Heart left ventricle (tissue), 16 donors: ENCODE results near the gene FDXACB1. TPM values are rescaled to one million over a fixed set of nuclear protein-coding genes. Genes with fewer than 3 reads are reported as not detected.

Source experiments
- ATAC-seq, 4 donors: fragments of 200-7000 bp; cut with Tn5 transposase; one replicate each; pipeline ENCODE4 v1.9.1; 2020 to 2022; ENCODE audit warnings: moderate library complexity in 4 of 4, mild to moderate bottlenecking in 3 of 4, moderate number of reproducible peaks in 1 of 4
- DNase-seq, 5 donors: peaks; one replicate each; pipeline ENCODE4 v3.0.0-alpha.2; 2020
- H3K27ac ChIP-seq, 12 donors: fragments of 200-600 bp; sonication (generic) in 4 of 12; one replicate each; pipeline versions ENCODE4 v1.5.0 to v1.8.0; 2016 to 2022; ENCODE audit warnings: mild to moderate bottlenecking in 2 of 12
- H3K27me3 ChIP-seq, 9 donors: fragments of 200-600 bp; sonication (generic) in 2 of 9; one replicate each; pipeline versions ENCODE4 v1.5.1 to v1.8.0; 2016 to 2022; ENCODE audit warnings: mild to moderate bottlenecking in 3 of 9
- H3K36me3 ChIP-seq, 9 donors: fragments of 200-600 bp; sonication (generic) in 2 of 9; one replicate each; pipeline versions ENCODE4 v1.5.0 to v1.8.0; 2018 to 2022; ENCODE audit warnings: mild to moderate bottlenecking in 2 of 9
- H3K4me1 ChIP-seq, 12 donors: fragments of 200-600 bp; sonication (generic) in 4 of 12; one replicate each; pipeline versions ENCODE4 v1.5.0 to v1.8.0; 2016 to 2022; ENCODE audit warnings: mild to moderate bottlenecking in 3 of 12
- H3K4me3 ChIP-seq, 12 donors: fragments of 200-600 bp; sonication (generic) in 4 of 12; one replicate each; pipeline versions ENCODE4 v1.5.0 to v1.8.0; 2017 to 2022; ENCODE audit warnings: mild to moderate bottlenecking in 9 of 12, moderate library complexity in 4 of 12
- H3K9me3 ChIP-seq, 12 donors: fragments of 200-600 bp; sonication (generic) in 4 of 12; one replicate each; pipeline versions ENCODE4 v1.5.0 to v1.8.0; 2016 to 2022; ENCODE audit warnings: mild to moderate bottlenecking in 1 of 12
- POLR2A ChIP-seq, 2 donors: fragments of 450-650 bp; IDR thresholded peaks; one replicate each; pipeline ENCODE4 v1.6.1; 2017; ENCODE audit warnings: antibody characterized with exemption in 2 of 2, mild to moderate bottlenecking in 2 of 2, moderate library complexity in 2 of 2
- WGBS, 4 donors: extraction: QIAGEN DNeasy Blood & Tissue Kit in 2 of 4; methylation state at CpG; one replicate each; pipeline versions ENCODE4 v1.1.5 to v1.1.7; 2013 to 2018; 5-methylcytosine and 5-hydroxymethylcytosine counted together
- intact Hi-C, 10 donors: fragments of 100-400 bp; cut with DNase I; formaldehyde crosslinking; loops; one replicate each; pipeline versions ENCODE4 v1.11.1 to v1.14.2; 2022
- polyA plus RNA-seq, 2 donors: library from polyadenylated mRNA; stranded (reverse); fragments of 200-250 nt; gene quantifications; one replicate each; pipeline ENCODE4 v1.2.3, GENCODE V29; 2013
- total RNA-seq, 9 donors: library from RNA; depleted of rRNA in 2 of 9; stranded (reverse); fragments of >200 nt in 2 of 9; fragmentation: NEBNext Ultra II Directional in 3 of 9; extraction: Animal tissue kit (Norgen Biotek cat#: 25700) in 3 of 9; gene quantifications; one replicate each; pipeline versions ENCODE4 v1.1.0 to v1.2.4, GENCODE V29; 2016 to 2023
- TF ChIP-seq, protein P1 (sequence below), 12 donors: fragments of 200-600 bp; sonication (generic) in 4 of 12; IDR thresholded peaks; one replicate each; pipeline versions ENCODE4 v1.5.0 to v1.8.0; 2018 to 2022; ENCODE audit warnings: antibody characterized with exemption in 12 of 12, mild to moderate bottlenecking in 5 of 12
- donor health status: ischemic (EF 13 %, LVEDD 7.1; RV severe dilation, severe dysfunction).
- donor health status: healthy with polysubstance abuse.
- donor health status: DM: no; HTN: yes; CAD: no.
- donor health status: DM: no; HTN: no; CAD: no.
- donor health status: ischemic (EF 25% LVEDD 6.9; RV normal size, moderate dysfunction).
- donor health status: ischemic (EF 25% LVEDD 5.7; RV mildly dilated, moderate dysfunction).
- donor health status: healthy.
- donor health status: DM: yes; HTN: yes; CAD: no.
- donor health status: ischemic (EF 35%, LVEDD 5.7; RV mildly dilated, moderate dysfunction).
- donor health status: nonischemic (EF 11% LVEDD 7.7; RV severe dilation, severe dysfunction).
- donor health status: DM: yes; HTN: yes; CAD: no.
- donor health status: PGD.
- donor health status: ischemic (EF 29% LVEDD 5.4; RV normal size, mild dysfunction).
- donor health status: nonischemic (EF 23%, LVEDD 6.1; RV moderate dilation, normal function).

FDXACB1 gene
- total and polyA plus RNA-seq, 11 donors: 0.69 to 2.0 (median 1.1) TPM

DNA sequence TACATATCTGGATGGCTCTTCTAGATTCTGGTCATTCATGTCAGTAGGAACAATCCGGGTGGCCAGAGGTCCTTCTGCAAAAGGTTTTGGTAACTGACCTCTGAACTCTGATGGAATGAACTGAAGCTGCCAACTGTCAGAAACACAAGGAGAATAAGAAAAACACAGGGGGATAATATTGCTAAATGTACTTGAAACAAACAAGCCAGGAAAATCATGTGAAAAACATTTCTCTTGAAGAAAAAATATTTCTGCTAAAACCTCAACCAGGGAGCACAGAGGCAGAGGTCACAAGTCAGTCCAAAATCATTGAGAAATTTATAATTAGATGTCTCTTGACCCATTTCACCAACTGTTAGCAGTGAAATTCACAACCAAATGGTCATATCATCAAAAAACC, 42.8 kb downstream of the FDXACB1 start:
- ATAC-seq (no peak), DNase-seq (no peak)
- Histone ChIP-seq H3K27ac (no peak overlapping the region), H3K4me3 (no peak overlapping the region), H3K9me3 (no peaks in the 10 kb centered on the region), H3K4me1 (peaks cover 0 to 9% (median under 1%) of the 10 kb centered on the region in 12 donors), H3K27me3 (no peaks in the 10 kb centered on the region), H3K36me3 (peaks cover 0 to 90% (median 57%) of the 10 kb centered on the region in 9 donors)
- intact Hi-C loops: loop anchor here in 2 of 10 donors (5.0 to 10.0 kb wide), 2 partner anchors 51 to 59 kb away; no protein-coding TSS in a partner anchor
- TF ChIP-seq, protein P1, sequence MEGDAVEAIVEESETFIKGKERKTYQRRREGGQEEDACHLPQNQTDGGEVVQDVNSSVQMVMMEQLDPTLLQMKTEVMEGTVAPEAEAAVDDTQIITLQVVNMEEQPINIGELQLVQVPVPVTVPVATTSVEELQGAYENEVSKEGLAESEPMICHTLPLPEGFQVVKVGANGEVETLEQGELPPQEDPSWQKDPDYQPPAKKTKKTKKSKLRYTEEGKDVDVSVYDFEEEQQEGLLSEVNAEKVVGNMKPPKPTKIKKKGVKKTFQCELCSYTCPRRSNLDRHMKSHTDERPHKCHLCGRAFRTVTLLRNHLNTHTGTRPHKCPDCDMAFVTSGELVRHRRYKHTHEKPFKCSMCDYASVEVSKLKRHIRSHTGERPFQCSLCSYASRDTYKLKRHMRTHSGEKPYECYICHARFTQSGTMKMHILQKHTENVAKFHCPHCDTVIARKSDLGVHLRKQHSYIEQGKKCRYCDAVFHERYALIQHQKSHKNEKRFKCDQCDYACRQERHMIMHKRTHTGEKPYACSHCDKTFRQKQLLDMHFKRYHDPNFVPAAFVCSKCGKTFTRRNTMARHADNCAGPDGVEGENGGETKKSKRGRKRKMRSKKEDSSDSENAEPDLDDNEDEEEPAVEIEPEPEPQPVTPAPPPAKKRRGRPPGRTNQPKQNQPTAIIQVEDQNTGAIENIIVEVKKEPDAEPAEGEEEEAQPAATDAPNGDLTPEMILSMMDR (IDR thresholded peaks at IDR 0.05): no peak
- no peak for TF ChIP-seq POLR2A (IDR thresholded peaks at IDR 0.05)
- 73 to 84% (median 78%) methylated on average over 1 of the region's 1 CpG for WGBS, 4 donors

DNA sequence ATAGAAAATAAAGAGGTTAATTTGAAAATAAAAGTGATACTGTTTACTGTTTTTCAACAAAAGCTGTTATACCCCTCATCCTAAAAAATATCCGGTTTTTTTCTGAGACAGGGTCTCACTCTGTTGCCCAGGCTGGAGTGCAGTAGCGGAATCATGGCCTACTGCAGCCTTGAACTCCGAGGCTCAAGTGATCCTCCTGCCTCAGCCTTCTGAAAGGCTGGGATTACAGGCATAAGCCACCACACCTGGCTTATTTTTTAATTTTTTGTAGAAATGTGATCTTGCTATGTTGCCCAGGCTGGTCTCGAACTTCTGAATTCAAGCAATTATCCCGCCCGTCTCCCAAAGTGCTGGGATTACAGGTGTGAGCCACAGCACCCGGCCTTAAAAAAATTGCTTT, 43.3 kb downstream of the FDXACB1 start:
- no peak for TF ChIP-seq POLR2A (IDR thresholded peaks at IDR 0.05)
- TF ChIP-seq, protein P1 (IDR thresholded peaks at IDR 0.05): no peak
- DNase-seq (no peak), ATAC-seq (no peak)
- intact Hi-C loops: loop anchor here in 2 of 10 donors (5.0 to 10.0 kb wide), 2 partner anchors 51 to 58 kb away; no protein-coding TSS in a partner anchor
- Histone ChIP-seq H3K27me3 (no peaks in the 10 kb centered on the region), H3K4me3 (no peak overlapping the region), H3K27ac (no peak overlapping the region), H3K36me3 (peaks cover 0 to 95% (median 57%) of the 10 kb centered on the region in 9 donors), H3K4me1 (peaks cover 0 to 7% (median 0%) of the 10 kb centered on the region in 12 donors), H3K9me3 (no peaks in the 10 kb centered on the region)
- WGBS, 4 donors: 94 to 99% (median 96%) methylated on average over 7 of the region's 7 CpGs

GRCh38 chr11:111834432-111835163, 44.4 kb downstream of the FDXACB1 start:
- whole genome bisulfite sequencing, 4 donors: 93 to 96% (median 94%) methylated on average over 3 of the region's 3 CpGs
- no peak for DNase-seq
- no peak for TF ChIP-seq POLR2A (IDR thresholded peaks at IDR 0.05)
- TF ChIP-seq, protein P1 (IDR thresholded peaks at IDR 0.05): no peak
- Histone ChIP-seq H3K9me3 (no peaks in the 10 kb centered on the region), H3K27me3 (no peaks in the 10 kb centered on the region), H3K27ac (no peak overlapping the region), H3K36me3 (peaks cover 0 to 92% (median 48%) of the 10 kb centered on the region in 9 donors), H3K4me3 (no peak overlapping the region), H3K4me1 (peaks cover 0 to 7% (median 0%) of the 10 kb centered on the region in 12 donors)
- ATAC-seq: no peak
- intact Hi-C loops: loop anchor here in 4 of 10 donors (5.0 to 10.0 kb wide), 4 partner anchors 50 to 232 kb away; partner anchors contain the start of gene SIK2 (in 1 of the 4)

DNA sequence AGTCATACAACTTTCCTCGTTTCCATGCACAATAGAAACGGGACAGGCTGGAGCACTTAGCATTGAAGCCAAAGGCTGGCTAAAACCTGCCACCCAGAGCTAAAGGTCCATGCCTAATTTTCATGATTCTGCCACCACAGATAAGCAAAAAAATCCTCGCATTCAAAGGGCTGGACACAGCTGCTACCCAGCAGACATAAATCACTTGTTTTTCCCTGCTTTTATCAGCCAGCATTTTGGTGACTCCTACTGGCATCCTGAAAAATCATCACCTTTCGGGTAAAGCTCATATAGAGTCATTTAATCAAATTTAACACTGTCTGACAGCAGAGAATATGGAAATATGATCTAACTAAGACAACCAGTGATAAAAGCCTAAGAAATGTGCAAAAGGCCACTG, 45.4 kb downstream of the FDXACB1 start:
- DNase-seq (no peak), ATAC-seq (peak in 1 of 4 donors; percentile 47)
- Histone ChIP-seq H3K27me3 (no peaks in the 10 kb centered on the region), H3K27ac (no peak overlapping the region), H3K4me1 (peaks cover 0 to 7% (median 0%) of the 10 kb centered on the region in 12 donors), H3K9me3 (no peaks in the 10 kb centered on the region), H3K4me3 (no peak overlapping the region), H3K36me3 (peaks cover 0 to 92% (median 48%) of the 10 kb centered on the region in 9 donors)
- 48 to 68% (median 55%) methylated on average over 4 of the region's 4 CpGs for WGBS, 4 donors
- TF ChIP-seq POLR2A (IDR thresholded peaks at IDR 0.05): no peak
- TF ChIP-seq, protein P1 (IDR thresholded peaks at IDR 0.05): peak in 7 of 12 donors; percentile 10 to 41 (median 21)
- intact Hi-C loops: loop anchor here in 5 of 10 donors (2.0 to 10.0 kb wide), 5 partner anchors 49 to 231 kb away; partner anchors contain the start of gene SIK2 (in 1 of the 5)
